Fibroblast of upper back skin (primary cell): Measurements from ENCODE around the gene PRKCQ.

Experiments used
- DNase-seq: peaks from one replicate; pipeline ENCODE4 v3.0.0-alpha.2; 2013

The PRKCQ gene

DNA sequence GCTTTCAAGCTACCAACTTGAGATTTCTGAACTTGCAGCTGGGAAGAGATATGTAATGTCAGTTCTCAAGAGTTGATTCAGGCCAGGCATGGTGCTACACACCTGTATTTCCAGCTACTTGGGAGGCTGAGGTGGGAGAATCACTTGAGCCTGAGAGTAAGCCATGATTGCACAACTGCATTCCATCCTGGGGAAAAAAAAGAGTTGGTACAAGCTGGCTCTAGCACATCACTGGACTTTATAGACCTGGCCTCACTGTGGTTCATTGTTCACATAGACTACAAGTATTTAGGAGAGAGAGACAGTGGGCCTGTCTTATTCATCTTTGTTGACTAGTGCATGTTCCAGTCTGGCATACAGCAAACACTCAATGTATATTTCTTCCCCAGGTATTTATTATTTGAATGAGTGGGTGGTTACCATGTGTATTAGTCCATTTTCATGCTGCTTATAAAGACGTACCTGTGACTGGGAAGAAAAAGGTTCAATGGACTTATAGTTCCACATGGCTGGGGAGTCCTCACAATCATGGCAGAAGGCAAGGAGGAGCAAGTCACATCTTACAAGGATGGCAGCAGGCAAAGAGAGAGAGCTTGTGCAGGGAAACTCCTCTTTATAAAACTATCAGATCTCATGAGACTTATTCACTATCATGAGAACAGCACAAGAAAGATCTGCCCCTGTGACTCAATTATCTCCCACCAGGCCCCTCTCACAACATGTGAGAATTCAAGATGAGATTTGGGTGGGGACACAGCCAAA is 200.9 kb downstream of the PRKCQ start:
- DNase-seq: no peak
